Ovary (tissue), 3 donors: ENCODE results near the gene GARIN1A.

ENCODE experiments used
- EP300 ChIP-seq: sonication (generic); formaldehyde crosslinking; IDR thresholded peaks from one replicate; pipeline ENCODE4 v1.6.1; 2017; ENCODE audit warnings: antibody characterized with exemption
- TF ChIP-seq, protein P1 (sequence below), 3 donors: fragments of 450-650 bp in 2 of 3; fragments of 200-600 bp in 1 of 3; IDR thresholded peaks; one replicate each; pipeline versions ENCODE4 v1.5.1 to v1.8.0; 2016 to 2022; ENCODE audit warnings: antibody characterized with exemption in 3 of 3, mild to moderate bottlenecking in 1 of 3
- donor health status: DM: no; HTN: no; CAD: no.

DNA sequence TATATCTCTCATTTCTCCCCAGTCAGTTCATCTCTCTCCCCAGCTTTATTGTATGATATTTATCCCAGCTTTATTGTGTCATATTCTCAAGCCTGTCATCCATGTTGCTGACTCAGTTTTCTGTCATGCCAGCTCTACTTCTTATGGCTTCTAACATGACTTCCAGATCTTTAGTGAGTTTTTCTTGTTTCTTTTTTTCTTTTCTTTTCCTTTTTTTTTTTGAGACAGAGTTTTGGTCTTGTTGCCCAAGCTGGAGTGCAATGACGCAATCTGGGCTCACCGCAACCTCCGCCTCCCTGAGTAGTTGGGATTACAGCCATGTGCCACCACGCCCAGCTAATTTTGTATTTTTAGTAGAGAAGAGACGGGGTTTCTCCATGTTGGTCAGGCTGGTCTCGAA is 38.4 kb downstream of the GARIN1A start:
- TF ChIP-seq, protein P1, sequence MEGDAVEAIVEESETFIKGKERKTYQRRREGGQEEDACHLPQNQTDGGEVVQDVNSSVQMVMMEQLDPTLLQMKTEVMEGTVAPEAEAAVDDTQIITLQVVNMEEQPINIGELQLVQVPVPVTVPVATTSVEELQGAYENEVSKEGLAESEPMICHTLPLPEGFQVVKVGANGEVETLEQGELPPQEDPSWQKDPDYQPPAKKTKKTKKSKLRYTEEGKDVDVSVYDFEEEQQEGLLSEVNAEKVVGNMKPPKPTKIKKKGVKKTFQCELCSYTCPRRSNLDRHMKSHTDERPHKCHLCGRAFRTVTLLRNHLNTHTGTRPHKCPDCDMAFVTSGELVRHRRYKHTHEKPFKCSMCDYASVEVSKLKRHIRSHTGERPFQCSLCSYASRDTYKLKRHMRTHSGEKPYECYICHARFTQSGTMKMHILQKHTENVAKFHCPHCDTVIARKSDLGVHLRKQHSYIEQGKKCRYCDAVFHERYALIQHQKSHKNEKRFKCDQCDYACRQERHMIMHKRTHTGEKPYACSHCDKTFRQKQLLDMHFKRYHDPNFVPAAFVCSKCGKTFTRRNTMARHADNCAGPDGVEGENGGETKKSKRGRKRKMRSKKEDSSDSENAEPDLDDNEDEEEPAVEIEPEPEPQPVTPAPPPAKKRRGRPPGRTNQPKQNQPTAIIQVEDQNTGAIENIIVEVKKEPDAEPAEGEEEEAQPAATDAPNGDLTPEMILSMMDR (IDR thresholded peaks at IDR 0.05): no peak
- TF ChIP-seq EP300: no peak
